Endodermal cell (in vitro differentiated cells): Measurements from ENCODE around the gene RYR2. TPM values are rescaled to one million over a fixed set of nuclear protein-coding genes. Genes with fewer than 3 reads are reported as not detected.

ENCODE experiments used
- DNase-seq: peaks from one replicate; pipeline ENCODE4 v3.0.0-alpha.2; 2017
- H3K27ac ChIP-seq: 2 replicates; pipeline ENCODE4 v1.5.1; 2013; ENCODE audit warnings: mild to moderate bottlenecking, low read depth, low read length, moderate library complexity
- H3K27me3 ChIP-seq: 2 replicates; pipeline ENCODE4 v1.6.1; 2013; ENCODE audit warnings: mild to moderate bottlenecking, low read length, moderate library complexity; ENCODE audit not compliant: insufficient read depth, control insufficient read depth, poor library complexity, severe bottlenecking
- H3K36me3 ChIP-seq: 2 replicates; pipeline ENCODE4 v1.7.0; 2013; ENCODE audit warnings: mild to moderate bottlenecking, low read length, moderate library complexity; ENCODE audit not compliant: control insufficient read depth, insufficient read depth
- H3K4me1 ChIP-seq: one replicate; pipeline ENCODE4 v1.7.0; 2013; ENCODE audit warnings: low read length; ENCODE audit not compliant: control insufficient read depth, insufficient read depth
- H3K4me3 ChIP-seq: 2 replicates; pipeline ENCODE4 v1.5.1; 2013; ENCODE audit warnings: mild to moderate bottlenecking, low read length, moderate library complexity
- H3K9ac ChIP-seq: 2 replicates; pipeline ENCODE4 v1.6.1; 2013; ENCODE audit warnings: mild to moderate bottlenecking, low read length, moderate library complexity; ENCODE audit not compliant: poor library complexity, severe bottlenecking; ENCODE audit errors: extremely low read depth
- H3K9me3 ChIP-seq: 2 replicates; pipeline ENCODE4 v1.6.1; 2013; ENCODE audit warnings: mild to moderate bottlenecking, low read length, moderate library complexity; ENCODE audit not compliant: control insufficient read depth
- H3K27ac Mint-ChIP-seq: 2 replicates; pipeline ENCODE4 v1.8.0; 2020; ENCODE audit warnings: mixed read lengths
- H3K27me3 Mint-ChIP-seq: 2 replicates; pipeline ENCODE4 v1.8.0; 2021; ENCODE audit warnings: mild to moderate bottlenecking, mixed read lengths; ENCODE audit not compliant: insufficient read depth
- H3K36me3 Mint-ChIP-seq: 2 replicates; pipeline ENCODE4 v1.8.0; 2020; ENCODE audit warnings: low read depth, mixed read lengths
- H3K4me1 Mint-ChIP-seq: 2 replicates; pipeline ENCODE4 v1.8.0; 2020; ENCODE audit warnings: mixed read lengths
- H3K4me3 Mint-ChIP-seq: 2 replicates; pipeline ENCODE4 v1.8.0; 2020; ENCODE audit warnings: mild to moderate bottlenecking, moderate library complexity, mixed read lengths
- H3K9me3 Mint-ChIP-seq: 2 replicates; pipeline ENCODE4 v1.8.0; 2020; ENCODE audit warnings: mild to moderate bottlenecking, mixed read lengths
- WGBS, 2 experiments: methylation state at CpG; one replicate each; pipeline versions ENCODE4 v1.1.5 to v1.1.7; 2013; ENCODE audit warnings: missing lambda C conversion rate in 2 of 2, mixed read lengths in 1 of 2; ENCODE audit not compliant: insufficient coverage in 1 of 2, insufficient read length in 1 of 2; 5-methylcytosine and 5-hydroxymethylcytosine counted together
- total RNA-seq, 2 donors: library from RNA; stranded (reverse); fragmentation: NEBNext Ultra II Directional in 1 of 2; extraction: Animal tissue kit (Norgen Biotek cat#: 25700) in 1 of 2; gene quantifications; 2 replicates in 1 of 2; 3 replicates in 1 of 2; pipeline ENCODE4 v1.2.1, GENCODE V29; 2021
- TF ChIP-seq, protein P1 (sequence below): fragments of 200-600 bp; sonication (generic); conservative IDR thresholded peaks from 2 replicates; pipeline ENCODE4 v1.5.0; 2021; ENCODE audit warnings: antibody characterized with exemption, mild to moderate bottlenecking

RYR2 gene
- total RNA-seq, 2 donors from 2014 or later = 0.95 to 2.4 TPM

DNA sequence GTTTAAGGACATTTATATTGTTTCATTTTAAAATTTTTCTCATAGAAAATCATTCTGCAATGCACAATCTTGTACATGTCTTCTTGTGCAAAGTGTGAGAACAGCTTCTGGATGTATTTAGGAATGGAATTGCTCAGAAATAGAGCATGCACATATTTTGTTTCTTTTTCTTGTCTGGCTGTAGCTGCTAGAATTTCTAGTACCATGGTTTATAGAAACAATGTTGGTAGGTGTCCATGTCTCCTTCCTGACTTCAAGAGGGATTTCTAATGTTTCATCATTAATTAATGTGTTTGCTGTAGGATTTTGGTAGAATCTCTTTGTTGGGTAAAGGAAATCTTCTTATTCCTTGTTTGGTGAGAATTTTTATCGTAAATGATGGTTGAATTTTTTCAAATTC lies 99.0 kb downstream of the RYR2 start:
- no peak for DNase-seq
- no peak overlapping the region for H3K27ac ChIP-seq
- Mint-ChIP-seq H3K27ac (no peak overlapping the region), H3K27me3 (no peaks in the 10 kb centered on the region), H3K36me3 (no peaks in the 10 kb centered on the region), H3K4me3 (no peak overlapping the region), H3K9me3 (no peaks in the 10 kb centered on the region), H3K4me1 (peaks cover 20% of the 10 kb centered on the region)
- H3K9me3 ChIP-seq = no peaks in the 10 kb centered on the region
- H3K36me3 ChIP-seq = no peaks in the 10 kb centered on the region
- TF ChIP-seq, protein P1, sequence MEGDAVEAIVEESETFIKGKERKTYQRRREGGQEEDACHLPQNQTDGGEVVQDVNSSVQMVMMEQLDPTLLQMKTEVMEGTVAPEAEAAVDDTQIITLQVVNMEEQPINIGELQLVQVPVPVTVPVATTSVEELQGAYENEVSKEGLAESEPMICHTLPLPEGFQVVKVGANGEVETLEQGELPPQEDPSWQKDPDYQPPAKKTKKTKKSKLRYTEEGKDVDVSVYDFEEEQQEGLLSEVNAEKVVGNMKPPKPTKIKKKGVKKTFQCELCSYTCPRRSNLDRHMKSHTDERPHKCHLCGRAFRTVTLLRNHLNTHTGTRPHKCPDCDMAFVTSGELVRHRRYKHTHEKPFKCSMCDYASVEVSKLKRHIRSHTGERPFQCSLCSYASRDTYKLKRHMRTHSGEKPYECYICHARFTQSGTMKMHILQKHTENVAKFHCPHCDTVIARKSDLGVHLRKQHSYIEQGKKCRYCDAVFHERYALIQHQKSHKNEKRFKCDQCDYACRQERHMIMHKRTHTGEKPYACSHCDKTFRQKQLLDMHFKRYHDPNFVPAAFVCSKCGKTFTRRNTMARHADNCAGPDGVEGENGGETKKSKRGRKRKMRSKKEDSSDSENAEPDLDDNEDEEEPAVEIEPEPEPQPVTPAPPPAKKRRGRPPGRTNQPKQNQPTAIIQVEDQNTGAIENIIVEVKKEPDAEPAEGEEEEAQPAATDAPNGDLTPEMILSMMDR = no peak
- H3K4me1 ChIP-seq = no peaks in the 10 kb centered on the region
- 81 to 100% methylated on average over 1 of the region's 1 CpG for WGBS, 2 experiments
- no peaks in the 10 kb centered on the region for H3K27me3 ChIP-seq
- no peak overlapping the region for H3K4me3 ChIP-seq
- no peak overlapping the region for H3K9ac ChIP-seq

DNA sequence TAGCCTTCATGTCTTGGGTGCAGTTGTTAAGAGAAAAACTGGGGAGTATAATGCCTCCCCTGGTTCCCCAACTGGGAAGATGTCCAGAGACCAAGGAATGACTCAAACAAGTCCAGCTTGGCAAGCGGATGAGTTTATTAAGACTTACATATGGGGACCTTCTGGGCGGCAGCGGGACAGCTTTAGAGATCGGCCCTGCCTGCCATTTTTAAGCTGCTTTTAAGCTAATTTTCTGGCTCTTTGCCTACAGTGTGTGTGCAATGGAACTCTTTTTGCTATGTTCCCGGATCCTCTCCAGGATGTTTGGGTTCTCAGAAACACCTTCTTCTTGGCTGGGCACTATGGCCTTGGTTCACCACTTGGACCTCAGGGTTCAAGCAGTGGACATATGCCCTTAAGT lies 99.5 kb downstream of the RYR2 start:
- Mint-ChIP-seq H3K4me3 (no peak overlapping the region), H3K36me3 (no peaks in the 10 kb centered on the region), H3K27ac (no peak overlapping the region), H3K9me3 (no peaks in the 10 kb centered on the region), H3K4me1 (peaks cover 24% of the 10 kb centered on the region), H3K27me3 (no peaks in the 10 kb centered on the region)
- peaks cover 5% of the 10 kb centered on the region for H3K4me1 ChIP-seq
- no peak for DNase-seq
- no peaks in the 10 kb centered on the region for H3K36me3 ChIP-seq
- no peak overlapping the region for H3K4me3 ChIP-seq
- H3K27ac ChIP-seq = no peak overlapping the region
- no peaks in the 10 kb centered on the region for H3K27me3 ChIP-seq
- H3K9ac ChIP-seq = no peak overlapping the region
- WGBS, 2 experiments = 95 to 98% methylated on average over 5 of the region's 5 CpGs
- H3K9me3 ChIP-seq = no peaks in the 10 kb centered on the region
- TF ChIP-seq, protein P1 = no peak

DNA sequence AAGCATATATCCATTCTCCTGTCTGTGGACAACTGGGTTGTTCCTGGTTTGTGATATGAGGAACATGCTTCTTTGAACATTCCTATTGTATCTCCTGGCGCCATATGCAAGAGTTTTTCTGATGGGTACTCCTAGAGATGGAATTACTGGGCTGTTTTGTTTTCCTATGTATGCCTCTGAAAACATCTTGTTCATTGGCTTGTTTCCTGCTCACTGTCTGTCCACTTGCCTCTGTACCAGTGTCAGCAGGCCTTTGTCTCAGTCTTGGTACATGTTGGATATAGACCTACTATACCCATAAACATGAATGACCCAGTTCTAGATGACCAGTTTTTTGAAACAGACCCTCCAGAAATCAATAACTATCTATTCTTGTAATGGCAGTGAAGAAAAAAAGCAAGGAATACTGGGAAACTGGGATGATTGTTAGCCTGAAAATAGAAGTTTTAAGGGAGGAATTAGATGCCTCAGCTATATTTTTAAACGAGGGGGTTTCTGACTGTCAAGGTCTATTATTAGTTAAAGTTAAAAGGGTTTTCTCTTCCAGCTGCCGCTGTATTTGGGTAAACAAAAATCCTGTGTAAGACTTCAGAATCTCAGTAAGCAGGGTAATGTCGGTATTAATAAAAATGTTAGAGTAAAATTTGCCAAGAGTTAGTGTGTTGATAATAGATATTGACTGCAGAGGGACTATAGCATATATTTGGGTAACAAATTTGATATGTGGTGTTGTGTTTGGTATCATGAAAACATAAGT lies 103.6 kb downstream of the RYR2 start:
- WGBS, 2 experiments = 90 to 100% methylated on average over 2 to 4 of the region's 4 CpGs
- no peak overlapping the region for H3K9ac ChIP-seq
- Mint-ChIP-seq H3K36me3 (no peaks in the 10 kb centered on the region), H3K27me3 (no peaks in the 10 kb centered on the region), H3K4me3 (no peak overlapping the region), H3K4me1 (peaks cover 16% of the 10 kb centered on the region), H3K9me3 (no peaks in the 10 kb centered on the region), H3K27ac (no peak overlapping the region)
- peaks cover 6% of the 10 kb centered on the region for H3K4me1 ChIP-seq
- H3K27ac ChIP-seq = no peak overlapping the region
- H3K4me3 ChIP-seq = no peak overlapping the region
- H3K9me3 ChIP-seq = no peaks in the 10 kb centered on the region
- TF ChIP-seq, protein P1 = no peak
- no peak for DNase-seq
- H3K36me3 ChIP-seq = no peaks in the 10 kb centered on the region
- H3K27me3 ChIP-seq = no peaks in the 10 kb centered on the region
